K562 (cell line): ENCODE data around the gene PDE9A. TPM values are rescaled to one million over a fixed set of nuclear protein-coding genes. Genes with fewer than 3 reads are reported as not detected.

ENCODE experiments used
- ATAC-seq: fragments of 200-7000 bp; cut with Tn5 transposase; 3 replicates; pipeline ENCODE4 v1.9.1; 2020; ENCODE audit warnings: moderate library complexity
- BruUV-seq: library from RNA; stranded (reverse); fragments of 400-500 nt; replicated peaks from 2 replicates; lab custom pipeline; 2021; lab: Mats Ljungman, UMichigan
- CTCF ChIA-PET: fragments of 300-600 bp; formaldehyde crosslinking; extraction: SDS; loops from one replicate; lab custom pipeline; 2021; ENCODE audit warnings: low intra/inter-chr PET ratio; lab: Yijun Ruan, JAX
- POLR2A ChIA-PET: fragments of 300-600, 350-650 bp; sonication (Branson Sonifier 250); formaldehyde crosslinking; extraction: SDS; loops from one replicate; lab custom pipeline; 2021; ENCODE audit warnings: antibody characterized with exemption, inconsistent platforms; lab: Yijun Ruan, JAX
- DNase-seq, 4 experiments: peaks; one replicate each; pipeline versions ENCODE4 v3.0.0 to v3.0.0-alpha.2; 2011 to 2018; ENCODE audit warnings: low spot score in 3 of 4, mixed read lengths in 3 of 4; ENCODE audit errors: extremely low read depth in 1 of 4
- FAIRE-seq: peaks from 2 replicates; lab custom pipeline; 2011; peaks lifted over from hg19 to GRCh38; lab: Jason Lieb, UNC
- H2AFZ ChIP-seq: 2 replicates; pipeline ENCODE4 v1.6.0; 2011; ENCODE audit warnings: low read depth, low read length, control low read depth, inconsistent platforms
- H3K27ac ChIP-seq: fragments of 200-600 bp; 3 replicates; pipeline ENCODE4 v1.8.0; 2011; ENCODE audit warnings: low read depth, mild to moderate bottlenecking, control low read depth, inconsistent platforms, low read length, moderate library complexity, mixed read lengths; ENCODE audit errors: extremely low read depth
- H3K27me3 ChIP-seq, 2 experiments: fragments of 300-600 bp in 1 of 2; 2 replicates in 1 of 2; 3 replicates in 1 of 2; pipeline versions ENCODE4 v1.6.0 to v1.8.0; 2011; ENCODE audit warnings: inconsistent platforms in 2 of 2, low read length in 2 of 2, mild to moderate bottlenecking in 1 of 2, mixed read lengths in 1 of 2, moderate library complexity in 1 of 2; ENCODE audit not compliant: control insufficient read depth in 2 of 2, insufficient read depth in 2 of 2
- H3K36me3 ChIP-seq: fragments of 300-600 bp; 3 replicates; pipeline ENCODE4 v1.8.0; 2011; ENCODE audit warnings: mild to moderate bottlenecking, low read length, inconsistent platforms; ENCODE audit not compliant: control insufficient read depth, insufficient read depth
- H3K4me1 ChIP-seq, 2 experiments: fragments of 200-600 bp in 1 of 2; replicated peaks in 1 of 2; 2 replicates in 1 of 2; 3 replicates in 1 of 2; pipeline versions ENCODE4 v1.5.1 to v1.8.0; 2011; ENCODE audit warnings: inconsistent platforms in 2 of 2, low read length in 2 of 2, mild to moderate bottlenecking in 1 of 2, mixed read lengths in 1 of 2, moderate library complexity in 1 of 2; ENCODE audit not compliant: control insufficient read depth in 2 of 2, insufficient read depth in 2 of 2
- H3K4me2 ChIP-seq: 2 replicates; pipeline ENCODE4 v1.6.1; 2011; ENCODE audit warnings: low read length, control low read depth, inconsistent platforms, mixed read lengths; ENCODE audit not compliant: insufficient read depth
- H3K4me3 ChIP-seq: fragments of 200-600 bp; sonication (generic), shearing (Covaris generic); 2 replicates; pipeline ENCODE4 v1.5.1; 2016; ENCODE audit warnings: control low read depth, inconsistent platforms
- H3K79me2 ChIP-seq: fragments of 200-600 bp; 3 replicates; pipeline ENCODE4 v1.8.0; 2011; ENCODE audit warnings: low read length, inconsistent platforms; ENCODE audit not compliant: control insufficient read depth, insufficient read depth
- H3K9ac ChIP-seq, 2 experiments: 2 replicates each; pipeline versions ENCODE4 v1.6.0 to v1.6.1; 2011; ENCODE audit warnings: low read depth in 2 of 2, low read length in 2 of 2, control low read depth in 1 of 2, inconsistent platforms in 1 of 2, mild to moderate bottlenecking in 1 of 2, mixed read lengths in 1 of 2; ENCODE audit not compliant: insufficient read depth in 1 of 2
- H3K9me1 ChIP-seq: one replicate; pipeline ENCODE4 v1.6.0; 2011; ENCODE audit warnings: inconsistent platforms, mild to moderate bottlenecking, low read length, moderate library complexity; ENCODE audit not compliant: control insufficient read depth, insufficient read depth
- H3K9me3 ChIP-seq: replicated peaks from 2 replicates; pipeline ENCODE4 v1.5.1; 2011; ENCODE audit warnings: low read depth, low read length, inconsistent platforms; ENCODE audit not compliant: control insufficient read depth, insufficient read depth
- H4K20me1 ChIP-seq: replicated peaks from 2 replicates; pipeline ENCODE4 v1.6.1; 2011; ENCODE audit warnings: low read length, inconsistent platforms, mixed read lengths; ENCODE audit not compliant: control insufficient read depth, insufficient read depth
- ARHGAP35 ChIP-seq: fragments of 450-650 bp; IDR thresholded peaks from 2 replicates; pipeline ENCODE4 v1.6.1; 2018; ENCODE audit not compliant: partially characterized antibody
- CBX8 ChIP-seq: fragments of 200-600 bp; sonication (generic); IDR thresholded peaks from 2 replicates; pipeline ENCODE4 v1.6.1; 2012; ENCODE audit warnings: borderline replicate concordance, mixed run types, low read depth, mild to moderate bottlenecking, moderate library complexity, mixed read lengths, low read length, control low read depth, inconsistent platforms; ENCODE audit not compliant: poor library complexity, severe bottlenecking; ENCODE audit errors: extremely low read depth
- RREB1 ChIP-seq: fragments of 250-450 bp; sonication (Bioruptor Pico); IDR thresholded peaks from 2 replicates; pipeline ENCODE4 v1.4.0; 2020
- SLC30A9 ChIP-seq: fragments of 250-450 bp; sonication (Bioruptor Pico); IDR thresholded peaks from 2 replicates; pipeline ENCODE4 v1.8.0; 2022; ENCODE audit warnings: mild to moderate bottlenecking, moderate library complexity
- SMARCB1 ChIP-seq: IDR thresholded peaks from 2 replicates; pipeline ENCODE4 v1.6.1; 2011; ENCODE audit warnings: improper control_type of control experiment, low read depth; ENCODE audit not compliant: insufficient read length
- SUPT5H ChIP-seq: fragments of 450-650 bp; IDR thresholded peaks from 2 replicates; pipeline ENCODE4 v1.6.1; 2016
- THRAP3 ChIP-seq: fragments of 450-650 bp; IDR thresholded peaks from 2 replicates; pipeline ENCODE4 v1.6.1; 2016; ENCODE audit warnings: mild to moderate bottlenecking, inconsistent platforms, borderline replicate concordance
- TRIM28 ChIP-seq: fragments of 450-650 bp; IDR thresholded peaks from 2 replicates; pipeline ENCODE4 v1.6.1; 2017
- WGBS: fragments of 100-300 bp; shearing (Covaris generic); methylation state at CpG from one replicate; pipeline ENCODE4 v1.1.6; 2016; ENCODE audit warnings: low coverage, mixed read lengths; ENCODE audit not compliant: insufficient coverage; ENCODE audit errors: missing lambda C conversion rate; 5-methylcytosine and 5-hydroxymethylcytosine counted together
- in situ Hi-C: fragments of 300-500 bp; cut with MboI; formaldehyde crosslinking; loops from 4 replicates; pipeline ENCODE4 v1.15.0; 2018; ENCODE audit warnings: inconsistent platforms, mixed read lengths
- intact Hi-C: fragments of 100-400 bp; cut with micrococcal nuclease; formaldehyde crosslinking; loops from 2 replicates; pipeline ENCODE4 v1.14.2; 2022
- polyA plus RNA-seq, 8 experiments: library from polyadenylated mRNA; depleted of rRNA in 4 of 8; stranded (reverse) in 5 of 8; unstranded in 3 of 8; fragments of >200 nt; fragmentation: Nextera tagmentation in 2 of 8; fragmentation: Illumina TruSeq in 1 of 8; extraction: Ambion mirVana in 2 of 8; extraction: Trizol in 1 of 8; gene quantifications; 2 replicates each; pipeline versions ENCODE4 v1.2.1 to v1.2.3, GENCODE V29; 2011 to 2014; ENCODE audit warnings: inconsistent platforms in 1 of 8, missing spikeins in 1 of 8
- total RNA-seq, 7 experiments: library from RNA; depleted of rRNA in 6 of 7; stranded (reverse); fragments of >200 nt in 6 of 7; fragmentation: Illumina TruSeq in 2 of 7; extraction: Trizol in 2 of 7; gene quantifications; 2 replicates each; pipeline versions ENCODE4 v1.2.1 to v1.2.3, GENCODE V29; 2011 to 2021; ENCODE audit warnings: low replicate concordance in 1 of 7
- TF ChIP-seq, protein P1 (sequence below), 3 experiments: IDR thresholded peaks in 2 of 3; conservative IDR thresholded peaks in 1 of 3; 2 replicates each; pipeline ENCODE4 v1.5.1; 2011 to 2012; ENCODE audit warnings: low read length in 3 of 3, mild to moderate bottlenecking in 3 of 3, control low read depth in 2 of 3, improper control_type of control experiment in 1 of 3, inconsistent platforms in 1 of 3, low read depth in 1 of 3, mixed read lengths in 1 of 3, moderate library complexity in 1 of 3; ENCODE audit not compliant: insufficient read depth in 2 of 3

Gene PDE9A
- total and polyA plus RNA-seq, 9 of the 15 experiments (the other 6 are each of a cell fraction or from before 2014, with no cell fraction given) = 0.07 to 0.27 TPM; not detected in 7

- TF ChIP-seq, protein P1, sequence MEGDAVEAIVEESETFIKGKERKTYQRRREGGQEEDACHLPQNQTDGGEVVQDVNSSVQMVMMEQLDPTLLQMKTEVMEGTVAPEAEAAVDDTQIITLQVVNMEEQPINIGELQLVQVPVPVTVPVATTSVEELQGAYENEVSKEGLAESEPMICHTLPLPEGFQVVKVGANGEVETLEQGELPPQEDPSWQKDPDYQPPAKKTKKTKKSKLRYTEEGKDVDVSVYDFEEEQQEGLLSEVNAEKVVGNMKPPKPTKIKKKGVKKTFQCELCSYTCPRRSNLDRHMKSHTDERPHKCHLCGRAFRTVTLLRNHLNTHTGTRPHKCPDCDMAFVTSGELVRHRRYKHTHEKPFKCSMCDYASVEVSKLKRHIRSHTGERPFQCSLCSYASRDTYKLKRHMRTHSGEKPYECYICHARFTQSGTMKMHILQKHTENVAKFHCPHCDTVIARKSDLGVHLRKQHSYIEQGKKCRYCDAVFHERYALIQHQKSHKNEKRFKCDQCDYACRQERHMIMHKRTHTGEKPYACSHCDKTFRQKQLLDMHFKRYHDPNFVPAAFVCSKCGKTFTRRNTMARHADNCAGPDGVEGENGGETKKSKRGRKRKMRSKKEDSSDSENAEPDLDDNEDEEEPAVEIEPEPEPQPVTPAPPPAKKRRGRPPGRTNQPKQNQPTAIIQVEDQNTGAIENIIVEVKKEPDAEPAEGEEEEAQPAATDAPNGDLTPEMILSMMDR (IDR thresholded peaks at IDR 0.05 in 2 of 3, conservative IDR thresholded peaks at IDR 0.05 in 1 of 3; ENCODE audit: insufficient read depth in 2 of 3, low read depth in 1 of 3, low read length in 3 of 3) = 0 out of 6 replicates have a peak, but pooled peaks of 1 of the 3 experiments have one; percentile 11
- TF ChIP-seq TRIM28 = no peak
- TF ChIP-seq, all 486 proteins: peak for 3
Measured at GRCh38 chr21:42781150-42781970, 127.9 kb downstream of the PDE9A start (continued).

DNA sequence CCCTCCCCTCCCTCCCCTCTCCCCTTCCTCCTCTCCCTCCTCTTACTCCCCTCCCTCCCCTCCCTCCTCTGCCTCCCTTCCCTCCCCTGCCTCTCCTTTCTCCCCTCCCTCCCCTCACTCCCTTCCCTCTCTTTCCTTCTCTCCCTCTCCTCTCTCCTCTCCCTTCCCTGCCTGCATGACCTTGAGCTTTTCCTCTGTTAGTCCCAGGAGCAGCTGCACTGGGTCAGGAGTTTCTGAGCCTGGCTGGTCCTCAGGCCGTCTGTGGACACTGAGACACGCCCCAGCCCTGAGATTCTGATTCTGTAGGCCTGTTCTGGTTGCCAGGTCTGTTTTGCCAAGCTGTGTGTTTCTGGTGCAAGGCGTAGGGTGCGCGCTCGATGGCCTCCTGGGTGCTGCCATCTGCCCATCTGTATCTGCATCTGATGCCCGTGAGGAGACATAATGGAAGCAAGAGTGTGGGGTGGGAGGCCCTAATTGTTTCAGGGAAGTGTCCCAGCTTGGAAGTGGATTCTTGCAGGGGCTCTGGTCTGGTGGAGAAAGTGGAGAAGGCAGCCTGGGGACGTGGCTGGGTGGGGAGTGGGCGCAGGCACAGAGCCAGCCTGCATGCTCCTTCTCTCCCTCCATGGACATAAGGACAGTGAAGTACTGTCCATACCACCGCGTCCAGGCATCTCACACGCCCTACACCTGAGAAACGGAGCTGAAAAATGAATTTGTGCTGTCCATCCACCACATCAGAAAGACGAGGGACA lies 128.7 kb downstream of the PDE9A start:
- no peaks in the 10 kb centered on the region for H3K79me2 ChIP-seq
- H2AFZ ChIP-seq = no peak overlapping the region
- ATAC-seq (no peak), FAIRE-seq (no peak), DNase-seq (no peak)
- H3K4me2 ChIP-seq = no peak overlapping the region
- peaks cover 2% of the 10 kb centered on the region; the same call in 1 of the 2 replicates for H3K9me3 ChIP-seq
- H3K36me3 ChIP-seq = no peaks in the 10 kb centered on the region
- H3K9ac ChIP-seq = no peak overlapping the region
- CTCF ChIA-PET = no interaction called here
- no TSS peak for BruUV-seq
- no peak for TF ChIP-seq SLC30A9 (CRISPR knock-in tag)
- TF ChIP-seq CBX8 = no peak
- TF ChIP-seq ARHGAP35 = no peak
- TF ChIP-seq SMARCB1 = no peak
- no peak for TF ChIP-seq THRAP3
- no peak for TF ChIP-seq SUPT5H
- no peak for TF ChIP-seq RREB1
- peaks cover 3% of the 10 kb centered on the region for H3K9me1 ChIP-seq
- H3K27me3 ChIP-seq = peaks cover 68 to 84% of the 10 kb centered on the region in 2 experiments
- WGBS = 3% methylated on average over 14 of the region's 14 CpGs
- POLR2A ChIA-PET = interaction anchor here (0.6 to 0.7 kb wide), 3 partner anchors 27 to 457 kb away, joined by 3 read pairs; partner anchors contain the start of gene RSPH1
- H3K27ac ChIP-seq = no peak overlapping the region
- H3K4me1 ChIP-seq = peaks cover 0 to 16% of the 10 kb centered on the region in 2 experiments; a peak in 2 of 5 replicates
- in situ Hi-C loops = no loop called here
- intact Hi-C loops = no loop called here
- no peak overlapping the region for H3K4me3 ChIP-seq
- H4K20me1 ChIP-seq = peaks cover 14% of the 10 kb centered on the region; the same call in 1 of the 2 replicates
